K562 (cell line): Measurements from ENCODE around the gene FBXL13. TPM values are rescaled to one million over a fixed set of nuclear protein-coding genes. Genes with fewer than 3 reads are reported as not detected.
A peak's percentile ranks its signal among the peaks of the same experiment; 100 is the strongest.

ENCODE experiments used
- POLR2G ChIP-seq: fragments of 200-400 bp; formaldehyde crosslinking; IDR thresholded peaks from 2 replicates; pipeline ENCODE4 v1.6.1; 2017; ENCODE audit warnings: low read depth, mild to moderate bottlenecking, antibody characterized with exemption, low read length, moderate library complexity
- RBFOX2 ChIP-seq: fragments of 200-400 bp; formaldehyde crosslinking; IDR thresholded peaks from 2 replicates; pipeline ENCODE4 v1.6.1; 2017; ENCODE audit warnings: low read depth, mild to moderate bottlenecking, low read length, moderate library complexity
- ZBTB40 ChIP-seq, 2 experiments: fragments of 450-650 bp in 1 of 2; sonication (generic) in 1 of 2; formaldehyde crosslinking in 1 of 2; IDR thresholded peaks; 2 replicates each; pipeline versions ENCODE4 v1.7.1 to v1.9.0; 2016 to 2022; ENCODE audit warnings: inconsistent platforms in 1 of 2, mild to moderate bottlenecking in 1 of 2, missing genetic modification reagents in 1 of 2
- polyA plus RNA-seq, 8 experiments: library from polyadenylated mRNA; depleted of rRNA in 4 of 8; stranded (reverse) in 5 of 8; unstranded in 3 of 8; fragments of >200 nt; fragmentation: Nextera tagmentation in 2 of 8; fragmentation: Illumina TruSeq in 1 of 8; extraction: Ambion mirVana in 2 of 8; extraction: Trizol in 1 of 8; gene quantifications; 2 replicates each; pipeline versions ENCODE4 v1.2.1 to v1.2.3, GENCODE V29; 2011 to 2014; ENCODE audit warnings: inconsistent platforms in 1 of 8, missing spikeins in 1 of 8
- total RNA-seq, 7 experiments: library from RNA; depleted of rRNA in 6 of 7; stranded (reverse); fragments of >200 nt in 6 of 7; fragmentation: Illumina TruSeq in 2 of 7; extraction: Trizol in 2 of 7; gene quantifications; 2 replicates each; pipeline versions ENCODE4 v1.2.1 to v1.2.3, GENCODE V29; 2011 to 2021; ENCODE audit warnings: low replicate concordance in 1 of 7

The FBXL13 gene
- total and polyA plus RNA-seq, 9 of the 15 experiments (the other 6 are each of a cell fraction or from before 2014, with no cell fraction given): 16.3 to 55.0 (median 25.4) TPM

GRCh38 chr7:102966465-102966864, 108.1 kb downstream of the FBXL13 start (continued):
- TF ChIP-seq ZBTB40 (IDR thresholded peaks at IDR 0.05) (peak; percentile 28; the same call in 1 of the 2 replicates), ZBTB40 (CRISPR knock-in tag; IDR thresholded peaks at IDR 0.05) (no peak), RBFOX2 (peak; percentile 45; the same call in 1 of the 2 replicates), POLR2G (peak; percentile 35; the same call in 1 of the 2 replicates)
